K562 (cell line): ENCODE data around the gene GMDS. TPM values are rescaled to one million over a fixed set of nuclear protein-coding genes. Genes with fewer than 3 reads are reported as not detected.

ENCODE experiments used
- ATAC-seq: fragments of 200-7000 bp; cut with Tn5 transposase; 3 replicates; pipeline ENCODE4 v1.9.1; 2020; ENCODE audit warnings: moderate library complexity
- BruUV-seq: library from RNA; stranded (reverse); fragments of 400-500 nt; replicated peaks from 2 replicates; lab custom pipeline; 2021; lab: Mats Ljungman, UMichigan
- CTCF ChIA-PET: fragments of 300-600 bp; formaldehyde crosslinking; extraction: SDS; loops from one replicate; lab custom pipeline; 2021; ENCODE audit warnings: low intra/inter-chr PET ratio; lab: Yijun Ruan, JAX
- POLR2A ChIA-PET: fragments of 300-600, 350-650 bp; sonication (Branson Sonifier 250); formaldehyde crosslinking; extraction: SDS; loops from one replicate; lab custom pipeline; 2021; ENCODE audit warnings: antibody characterized with exemption, inconsistent platforms; lab: Yijun Ruan, JAX
- DNase-seq, 4 experiments: peaks; one replicate each; pipeline versions ENCODE4 v3.0.0 to v3.0.0-alpha.2; 2011 to 2018; ENCODE audit warnings: low spot score in 3 of 4, mixed read lengths in 3 of 4; ENCODE audit errors: extremely low read depth in 1 of 4
- FAIRE-seq: peaks from 2 replicates; lab custom pipeline; 2011; peaks lifted over from hg19 to GRCh38; lab: Jason Lieb, UNC
- H2AFZ ChIP-seq: 2 replicates; pipeline ENCODE4 v1.6.0; 2011; ENCODE audit warnings: low read depth, low read length, control low read depth, inconsistent platforms
- H3K27ac ChIP-seq: fragments of 200-600 bp; 3 replicates; pipeline ENCODE4 v1.8.0; 2011; ENCODE audit warnings: low read depth, mild to moderate bottlenecking, control low read depth, inconsistent platforms, low read length, moderate library complexity, mixed read lengths; ENCODE audit errors: extremely low read depth
- H3K27me3 ChIP-seq, 2 experiments: fragments of 300-600 bp in 1 of 2; 2 replicates in 1 of 2; 3 replicates in 1 of 2; pipeline versions ENCODE4 v1.6.0 to v1.8.0; 2011; ENCODE audit warnings: inconsistent platforms in 2 of 2, low read length in 2 of 2, mild to moderate bottlenecking in 1 of 2, mixed read lengths in 1 of 2, moderate library complexity in 1 of 2; ENCODE audit not compliant: control insufficient read depth in 2 of 2, insufficient read depth in 2 of 2
- H3K36me3 ChIP-seq: fragments of 300-600 bp; 3 replicates; pipeline ENCODE4 v1.8.0; 2011; ENCODE audit warnings: mild to moderate bottlenecking, low read length, inconsistent platforms; ENCODE audit not compliant: control insufficient read depth, insufficient read depth
- H3K4me1 ChIP-seq, 2 experiments: fragments of 200-600 bp in 1 of 2; replicated peaks in 1 of 2; 2 replicates in 1 of 2; 3 replicates in 1 of 2; pipeline versions ENCODE4 v1.5.1 to v1.8.0; 2011; ENCODE audit warnings: inconsistent platforms in 2 of 2, low read length in 2 of 2, mild to moderate bottlenecking in 1 of 2, mixed read lengths in 1 of 2, moderate library complexity in 1 of 2; ENCODE audit not compliant: control insufficient read depth in 2 of 2, insufficient read depth in 2 of 2
- H3K4me2 ChIP-seq: 2 replicates; pipeline ENCODE4 v1.6.1; 2011; ENCODE audit warnings: low read length, control low read depth, inconsistent platforms, mixed read lengths; ENCODE audit not compliant: insufficient read depth
- H3K4me3 ChIP-seq: fragments of 200-600 bp; sonication (generic), shearing (Covaris generic); 2 replicates; pipeline ENCODE4 v1.5.1; 2016; ENCODE audit warnings: control low read depth, inconsistent platforms
- H3K79me2 ChIP-seq: fragments of 200-600 bp; 3 replicates; pipeline ENCODE4 v1.8.0; 2011; ENCODE audit warnings: low read length, inconsistent platforms; ENCODE audit not compliant: control insufficient read depth, insufficient read depth
- H3K9ac ChIP-seq, 2 experiments: 2 replicates each; pipeline versions ENCODE4 v1.6.0 to v1.6.1; 2011; ENCODE audit warnings: low read depth in 2 of 2, low read length in 2 of 2, control low read depth in 1 of 2, inconsistent platforms in 1 of 2, mild to moderate bottlenecking in 1 of 2, mixed read lengths in 1 of 2; ENCODE audit not compliant: insufficient read depth in 1 of 2
- H3K9me1 ChIP-seq: one replicate; pipeline ENCODE4 v1.6.0; 2011; ENCODE audit warnings: inconsistent platforms, mild to moderate bottlenecking, low read length, moderate library complexity; ENCODE audit not compliant: control insufficient read depth, insufficient read depth
- H3K9me3 ChIP-seq: replicated peaks from 2 replicates; pipeline ENCODE4 v1.5.1; 2011; ENCODE audit warnings: low read depth, low read length, inconsistent platforms; ENCODE audit not compliant: control insufficient read depth, insufficient read depth
- H4K20me1 ChIP-seq: replicated peaks from 2 replicates; pipeline ENCODE4 v1.6.1; 2011; ENCODE audit warnings: low read length, inconsistent platforms, mixed read lengths; ENCODE audit not compliant: control insufficient read depth, insufficient read depth
- BACH1 ChIP-seq: fragments of 200-800 bp; sonication (Bioruptor generic); IDR thresholded peaks from 2 replicates; pipeline ENCODE4 v1.6.1; 2016; ENCODE audit warnings: missing genetic modification characterization, missing compliant biosample characterization
- BCLAF1 ChIP-seq, 2 experiments: fragments of 450-650 bp in 1 of 2; IDR thresholded peaks; 2 replicates each; pipeline ENCODE4 v1.6.1; 2011 to 2017; ENCODE audit warnings: low read depth in 2 of 2, antibody characterized with exemption in 1 of 2, borderline replicate concordance in 1 of 2, low read length in 1 of 2, mild to moderate bottlenecking in 1 of 2, mixed read lengths in 1 of 2; ENCODE audit not compliant: control insufficient read depth in 1 of 2
- NFIC ChIP-seq: fragments of 450-650 bp; IDR thresholded peaks from 2 replicates; pipeline ENCODE4 v1.6.1; 2017; ENCODE audit warnings: mild to moderate bottlenecking, inconsistent platforms
- NRF1 ChIP-seq, 2 experiments: fragments of 450-650 bp; IDR thresholded peaks in 1 of 2; conservative IDR thresholded peaks in 1 of 2; 2 replicates each; pipeline ENCODE4 v1.6.1; 2014; ENCODE audit warnings: mild to moderate bottlenecking in 2 of 2
- POLR2A ChIP-seq: fragments of 450-650 bp; conservative IDR thresholded peaks from 2 replicates; pipeline ENCODE4 v1.6.1; 2016
- PYGO2 ChIP-seq: fragments of 450-650 bp; IDR thresholded peaks from 2 replicates; pipeline ENCODE4 v1.6.1; 2016; ENCODE audit warnings: mild to moderate bottlenecking, missing genetic modification characterization, moderate library complexity, missing compliant biosample characterization
- TFAM ChIP-seq: fragments of 250-450 bp; sonication (Bioruptor Pico); conservative IDR thresholded peaks from 2 replicates; pipeline ENCODE4 v1.5.0; 2021; ENCODE audit warnings: mild to moderate bottlenecking, moderate library complexity
- ZBTB2 ChIP-seq: fragments of 450-650 bp; IDR thresholded peaks from 2 replicates; pipeline ENCODE4 v1.6.1; 2016; ENCODE audit warnings: antibody characterized with exemption
- ZBTB8A ChIP-seq: fragments of 450-650 bp; IDR thresholded peaks from 2 replicates; pipeline ENCODE4 v1.6.1; 2018; ENCODE audit warnings: mild to moderate bottlenecking, moderate library complexity; ENCODE audit not compliant: partially characterized antibody
- WGBS: fragments of 100-300 bp; shearing (Covaris generic); methylation state at CpG from one replicate; pipeline ENCODE4 v1.1.6; 2016; ENCODE audit warnings: low coverage, mixed read lengths; ENCODE audit not compliant: insufficient coverage; ENCODE audit errors: missing lambda C conversion rate; 5-methylcytosine and 5-hydroxymethylcytosine counted together
- in situ Hi-C: fragments of 300-500 bp; cut with MboI; formaldehyde crosslinking; loops from 4 replicates; pipeline ENCODE4 v1.15.0; 2018; ENCODE audit warnings: inconsistent platforms, mixed read lengths
- intact Hi-C: fragments of 100-400 bp; cut with micrococcal nuclease; formaldehyde crosslinking; loops from 2 replicates; pipeline ENCODE4 v1.14.2; 2022
- polyA plus RNA-seq, 8 experiments: library from polyadenylated mRNA; depleted of rRNA in 4 of 8; stranded (reverse) in 5 of 8; unstranded in 3 of 8; fragments of >200 nt; fragmentation: Nextera tagmentation in 2 of 8; fragmentation: Illumina TruSeq in 1 of 8; extraction: Ambion mirVana in 2 of 8; extraction: Trizol in 1 of 8; gene quantifications; 2 replicates each; pipeline versions ENCODE4 v1.2.1 to v1.2.3, GENCODE V29; 2011 to 2014; ENCODE audit warnings: inconsistent platforms in 1 of 8, missing spikeins in 1 of 8
- total RNA-seq, 7 experiments: library from RNA; depleted of rRNA in 6 of 7; stranded (reverse); fragments of >200 nt in 6 of 7; fragmentation: Illumina TruSeq in 2 of 7; extraction: Trizol in 2 of 7; gene quantifications; 2 replicates each; pipeline versions ENCODE4 v1.2.1 to v1.2.3, GENCODE V29; 2011 to 2021; ENCODE audit warnings: low replicate concordance in 1 of 7

Gene GMDS
- total and polyA plus RNA-seq, 9 of the 15 experiments (the other 6 are each of a cell fraction or from before 2014, with no cell fraction given): 0.48 to 31.8 (median 13.4) TPM

GRCh38 chr6:2240961-2241360 lies 4.4 kb downstream of the GMDS start (continued):
- TF ChIP-seq BCLAF1 (IDR thresholded peaks at IDR 0.05; ENCODE audit: borderline replicate concordance in 1 of 2, control insufficient read depth in 1 of 2, low read depth in 2 of 2, low read length in 1 of 2) (no peak), POLR2A (no peak), ZBTB2 (no peak)

GRCh38 chr6:2237001-2237400 lies 8.4 kb downstream of the GMDS start:
- ChIA-PET CTCF (interaction anchor here (0.7 kb wide), 1 partner anchor 818 kb away, joined by 4 read pairs; no protein-coding TSS in a partner anchor), POLR2A (no interaction called here)
- FAIRE-seq: no peak
- no peak for ATAC-seq
- Histone ChIP-seq H4K20me1 (peaks cover 8% of the 10 kb centered on the region; the same call in 1 of the 2 replicates), H3K9me1 (no peaks in the 10 kb centered on the region), H3K36me3 (no peaks in the 10 kb centered on the region), H3K9ac (no peak overlapping the region), H3K79me2 (no peaks in the 10 kb centered on the region), H3K4me2 (no peak overlapping the region), H3K27ac (no peak overlapping the region), H3K4me3 (no peak overlapping the region), H3K4me1 (no peaks in the 10 kb centered on the region), H3K27me3 (no peaks in the 10 kb centered on the region), H3K9me3 (no peaks in the 10 kb centered on the region), H2AFZ (no peak overlapping the region)
- intact Hi-C loops (no loop called here), in situ Hi-C loops (no loop called here)
- TF ChIP-seq ZBTB8A (no peak), BACH1 (tag) (no peak), NFIC (no peak), NRF1 (conservative IDR thresholded peaks at IDR 0.05 in 1 of 2, IDR thresholded peaks at IDR 0.05 in 1 of 2) (no peak), TFAM (no peak), PYGO2 (no peak)
- no peak for DNase-seq
- BruUV-seq: no TSS peak
- 40% methylated on average over 1 of the region's 1 CpG for WGBS
